Muscle layer of duodenum (tissue), 2 donors: ENCODE results near the gene SRSF7.

Source experiments
- H3K27ac ChIP-seq: one replicate; pipeline ENCODE4 v1.7.0; 2013; ENCODE audit warnings: mild to moderate bottlenecking, low read length
- H3K27me3 ChIP-seq: one replicate; pipeline ENCODE4 v1.7.0; 2013; ENCODE audit warnings: low read depth, mild to moderate bottlenecking, control low read depth, low read length
- H3K36me3 ChIP-seq, 2 donors: one replicate each; pipeline ENCODE4 v1.7.0; 2013; ENCODE audit warnings: low read length in 2 of 2, control low read depth in 1 of 2, mild to moderate bottlenecking in 1 of 2; ENCODE audit not compliant: insufficient read depth in 2 of 2, control insufficient read depth in 1 of 2
- H3K4me1 ChIP-seq, 2 donors: one replicate each; pipeline ENCODE4 v1.7.0; 2013; ENCODE audit warnings: low read length in 2 of 2, mild to moderate bottlenecking in 2 of 2, control low read depth in 1 of 2, moderate library complexity in 1 of 2; ENCODE audit not compliant: insufficient read depth in 2 of 2, control insufficient read depth in 1 of 2
- H3K4me3 ChIP-seq, 2 donors: one replicate each; pipeline ENCODE4 v1.7.0; 2013; ENCODE audit warnings: low read length in 2 of 2, low read depth in 1 of 2, mild to moderate bottlenecking in 1 of 2
- H3K9me3 ChIP-seq, 2 donors: one replicate each; pipeline ENCODE4 v1.7.0; 2013; ENCODE audit warnings: low read length in 2 of 2, control low read depth in 1 of 2, mild to moderate bottlenecking in 1 of 2; ENCODE audit not compliant: control insufficient read depth in 1 of 2
- donor health status: healthy.

Gene SRSF7

GRCh38 chr2:38698467-38699003 is 52.6 kb downstream of the SRSF7 start:
- no peaks in the 10 kb centered on the region for H3K27me3 ChIP-seq
- H3K4me1 ChIP-seq: peaks cover 0 to 4% of the 10 kb centered on the region in 2 donors
- no peak overlapping the region for H3K27ac ChIP-seq
- no peaks in the 10 kb centered on the region for H3K9me3 ChIP-seq
- H3K36me3 ChIP-seq: peaks cover 0 to 8% of the 10 kb centered on the region in 2 donors
- H3K4me3 ChIP-seq: no peak overlapping the region

GRCh38 chr2:38697116-38697840 is 53.9 kb downstream of the SRSF7 start:
- Histone ChIP-seq H3K9me3 (no peaks in the 10 kb centered on the region), H3K27ac (no peak overlapping the region), H3K4me1 (peaks cover 0 to 4% of the 10 kb centered on the region in 2 donors), H3K36me3 (peaks cover 0 to 8% of the 10 kb centered on the region in 2 donors), H3K27me3 (no peaks in the 10 kb centered on the region), H3K4me3 (no peak overlapping the region)
